Esophagus muscularis mucosa (tissue), 4 donors: ENCODE measurements around the gene FXYD2. TPM values are rescaled to one million over a fixed set of nuclear protein-coding genes. Genes with fewer than 3 reads are reported as not detected.

Experiments
- DNase-seq: peaks from one replicate; pipeline ENCODE4 v3.0.0-alpha.2; 2017; ENCODE audit errors: extremely low spot score
- H3K27ac ChIP-seq, 4 donors: fragments of 200-600 bp; sonication (generic); replicated peaks in 1 of 4; 1 replicate in 3 of 4; 2 replicates in 1 of 4; pipeline ENCODE4 v1.5.1; 2016 to 2019; ENCODE audit warnings: mild to moderate bottlenecking in 1 of 4
- H3K27me3 ChIP-seq, 4 donors: fragments of 200-600 bp; sonication (generic); one replicate each; pipeline versions ENCODE4 v1.5.1 to v1.6.0; 2016 to 2019
- H3K36me3 ChIP-seq, 4 donors: fragments of 200-600 bp; sonication (generic); one replicate each; pipeline ENCODE4 v1.5.1; 2016 to 2019
- H3K4me1 ChIP-seq, 4 donors: fragments of 200-600 bp; sonication (generic); one replicate each; pipeline ENCODE4 v1.5.1; 2016 to 2019
- H3K4me3 ChIP-seq, 4 donors: fragments of 200-600 bp; sonication (generic); 1 replicate in 2 of 4; 2 replicates in 2 of 4; pipeline ENCODE4 v1.5.1; 2016 to 2019; ENCODE audit warnings: mild to moderate bottlenecking in 4 of 4, moderate library complexity in 1 of 4
- H3K9me3 ChIP-seq, 4 donors: fragments of 200-600 bp; sonication (generic); 1 replicate in 3 of 4; 2 replicates in 1 of 4; pipeline ENCODE4 v1.5.1; 2016 to 2019
- EP300 ChIP-seq: sonication (generic); formaldehyde crosslinking; IDR thresholded peaks from one replicate; pipeline ENCODE4 v1.6.1; 2017; ENCODE audit warnings: antibody characterized with exemption
- POLR2A ChIP-seq: fragments of 450-650 bp; IDR thresholded peaks from one replicate; pipeline ENCODE4 v1.6.1; 2017; ENCODE audit warnings: antibody characterized with exemption, moderate library complexity, mild to moderate bottlenecking, low read depth
- POLR2AphosphoS5 ChIP-seq, 2 donors: sonication (generic); formaldehyde crosslinking; IDR thresholded peaks; one replicate each; pipeline ENCODE4 v1.6.1; 2017; ENCODE audit warnings: antibody characterized with exemption in 2 of 2
- WGBS: methylation state at CpG from one replicate; pipeline ENCODE4 v1.1.5; 2018; 5-methylcytosine and 5-hydroxymethylcytosine counted together
- intact Hi-C: fragments of 100-400 bp; cut with DNase I; formaldehyde crosslinking; loops from one replicate; pipeline ENCODE4 v1.15.1; 2023
- total RNA-seq, 4 donors: library from RNA; depleted of rRNA; stranded (reverse); fragments of >200 nt; gene quantifications; one replicate each; pipeline versions ENCODE4 v1.1.0 to v1.2.1, GENCODE V29; 2016
- TF ChIP-seq, protein P1 (sequence below), 3 experiments: fragments of 200-600 bp in 2 of 3; fragments of 450-650 bp in 1 of 3; sonication (generic) in 2 of 3; IDR thresholded peaks; one replicate each; pipeline ENCODE4 v1.5.1; 2017 to 2019; ENCODE audit warnings: antibody characterized with exemption in 3 of 3, mild to moderate bottlenecking in 2 of 3, moderate library complexity in 1 of 3

The FXYD2 gene
- total RNA-seq, 4 donors from 2014 or later, result 0.52 to 5.8 (median 3.7) TPM

DNA sequence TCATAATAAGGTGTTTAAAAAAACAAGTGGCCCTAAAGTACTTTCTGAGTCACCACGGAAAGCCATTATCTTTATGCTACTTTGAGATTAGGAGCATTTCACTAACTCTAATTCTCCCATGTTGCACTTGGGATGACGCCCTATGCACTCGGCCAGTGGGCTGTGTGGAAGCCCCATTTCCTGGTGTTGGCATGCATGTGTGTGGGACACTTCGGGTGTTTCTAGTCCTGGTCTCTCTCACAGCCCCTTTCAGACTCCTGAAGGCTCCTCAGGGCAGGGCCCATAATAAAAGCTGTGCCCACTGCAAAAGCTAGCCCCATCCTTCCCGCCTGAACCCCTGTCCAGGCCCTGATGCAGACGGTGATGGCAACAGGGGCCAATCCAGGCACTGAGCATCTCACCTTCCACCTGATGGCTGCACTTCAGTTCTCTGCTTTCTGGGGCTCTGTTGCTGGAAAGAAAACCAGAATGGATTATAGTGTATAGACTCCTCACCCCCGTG is 14.9 kb upstream of the FXYD2 start:
- Histone ChIP-seq H3K4me1 (peaks cover 9 to 20% (median 14%) of the 10 kb centered on the region in 4 donors), H3K9me3 (no peaks in the 10 kb centered on the region), H3K36me3 (peaks cover 0 to 41% (median 31%) of the 10 kb centered on the region in 4 donors), H3K4me3 (no peak overlapping the region), H3K27ac (no peak overlapping the region), H3K27me3 (no peaks in the 10 kb centered on the region)
- no peak for DNase-seq
- intact Hi-C loops, result no loop called here
- no peak for TF ChIP-seq POLR2A
- WGBS, result 81% methylated on average over 6 of the region's 7 CpGs

DNA sequence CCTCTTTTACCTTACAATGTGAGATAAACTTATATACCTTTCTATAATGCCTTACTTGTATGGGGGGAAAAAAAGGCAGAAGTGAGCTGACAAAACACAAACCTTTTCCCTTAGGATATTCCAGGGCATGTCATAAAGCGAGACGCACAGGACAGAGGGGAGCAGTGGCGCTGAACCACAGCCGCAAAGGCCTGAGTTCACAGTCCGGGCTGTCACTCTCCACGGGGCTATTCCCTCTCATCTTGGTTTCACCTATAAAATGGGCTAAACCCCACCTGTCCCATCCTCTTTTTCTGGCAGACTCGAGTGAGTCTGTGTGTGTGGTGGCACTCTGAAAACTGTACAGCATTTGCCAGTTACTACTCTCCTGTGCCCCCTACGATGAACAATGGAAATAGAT is 14.4 kb upstream of the FXYD2 start:
- Histone ChIP-seq H3K4me3 (no peak overlapping the region), H3K27ac (no peak overlapping the region), H3K36me3 (peaks cover 0 to 41% (median 31%) of the 10 kb centered on the region in 4 donors), H3K27me3 (no peaks in the 10 kb centered on the region), H3K9me3 (no peaks in the 10 kb centered on the region), H3K4me1 (peaks cover 7 to 15% (median 12%) of the 10 kb centered on the region in 4 donors)
- DNase-seq, result no peak
- intact Hi-C loops, result no loop called here
- WGBS, result 84% methylated on average over 8 of the region's 8 CpGs
- no peak for TF ChIP-seq POLR2AphosphoS5 (IDR thresholded peaks at IDR 0.05)
- no peak for TF ChIP-seq EP300
- TF ChIP-seq, protein P1, sequence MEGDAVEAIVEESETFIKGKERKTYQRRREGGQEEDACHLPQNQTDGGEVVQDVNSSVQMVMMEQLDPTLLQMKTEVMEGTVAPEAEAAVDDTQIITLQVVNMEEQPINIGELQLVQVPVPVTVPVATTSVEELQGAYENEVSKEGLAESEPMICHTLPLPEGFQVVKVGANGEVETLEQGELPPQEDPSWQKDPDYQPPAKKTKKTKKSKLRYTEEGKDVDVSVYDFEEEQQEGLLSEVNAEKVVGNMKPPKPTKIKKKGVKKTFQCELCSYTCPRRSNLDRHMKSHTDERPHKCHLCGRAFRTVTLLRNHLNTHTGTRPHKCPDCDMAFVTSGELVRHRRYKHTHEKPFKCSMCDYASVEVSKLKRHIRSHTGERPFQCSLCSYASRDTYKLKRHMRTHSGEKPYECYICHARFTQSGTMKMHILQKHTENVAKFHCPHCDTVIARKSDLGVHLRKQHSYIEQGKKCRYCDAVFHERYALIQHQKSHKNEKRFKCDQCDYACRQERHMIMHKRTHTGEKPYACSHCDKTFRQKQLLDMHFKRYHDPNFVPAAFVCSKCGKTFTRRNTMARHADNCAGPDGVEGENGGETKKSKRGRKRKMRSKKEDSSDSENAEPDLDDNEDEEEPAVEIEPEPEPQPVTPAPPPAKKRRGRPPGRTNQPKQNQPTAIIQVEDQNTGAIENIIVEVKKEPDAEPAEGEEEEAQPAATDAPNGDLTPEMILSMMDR (IDR thresholded peaks at IDR 0.05), result no peak
- TF ChIP-seq POLR2A, result no peak

DNA sequence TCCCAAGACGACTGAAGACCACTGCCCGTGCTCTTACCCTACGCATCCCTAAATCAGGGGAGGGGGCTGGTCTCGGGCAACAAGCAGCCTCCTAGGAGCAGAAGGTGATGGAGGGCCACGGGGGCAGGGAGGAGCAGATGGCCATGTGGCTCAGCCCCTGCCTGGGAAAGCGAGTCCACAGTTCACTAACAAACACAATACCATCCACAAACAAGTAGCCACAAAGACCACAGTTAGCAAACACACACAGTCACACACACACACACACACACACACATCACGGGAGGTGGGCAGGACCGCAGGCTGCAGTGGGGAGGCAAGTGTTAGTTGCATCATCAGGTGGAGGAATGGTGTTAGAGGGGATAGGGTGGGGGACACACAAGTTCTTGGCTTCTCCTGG is 13.2 kb upstream of the FXYD2 start:
- intact Hi-C loops, result no loop called here
- Histone ChIP-seq H3K27me3 (peaks cover 0 to 6% (median 0%) of the 10 kb centered on the region in 4 donors), H3K9me3 (no peaks in the 10 kb centered on the region), H3K36me3 (peaks cover 0 to 41% (median 31%) of the 10 kb centered on the region in 4 donors), H3K27ac (no peak overlapping the region), H3K4me3 (no peak overlapping the region), H3K4me1 (peaks cover 0 to 17% (median 10%) of the 10 kb centered on the region in 4 donors)
- TF ChIP-seq POLR2AphosphoS5 (IDR thresholded peaks at IDR 0.05) (no peak), EP300 (no peak), POLR2A (no peak)
- TF ChIP-seq, protein P1 (IDR thresholded peaks at IDR 0.05), result no peak
- no peak for DNase-seq
- 70% methylated on average over 8 of the region's 8 CpGs for WGBS

DNA sequence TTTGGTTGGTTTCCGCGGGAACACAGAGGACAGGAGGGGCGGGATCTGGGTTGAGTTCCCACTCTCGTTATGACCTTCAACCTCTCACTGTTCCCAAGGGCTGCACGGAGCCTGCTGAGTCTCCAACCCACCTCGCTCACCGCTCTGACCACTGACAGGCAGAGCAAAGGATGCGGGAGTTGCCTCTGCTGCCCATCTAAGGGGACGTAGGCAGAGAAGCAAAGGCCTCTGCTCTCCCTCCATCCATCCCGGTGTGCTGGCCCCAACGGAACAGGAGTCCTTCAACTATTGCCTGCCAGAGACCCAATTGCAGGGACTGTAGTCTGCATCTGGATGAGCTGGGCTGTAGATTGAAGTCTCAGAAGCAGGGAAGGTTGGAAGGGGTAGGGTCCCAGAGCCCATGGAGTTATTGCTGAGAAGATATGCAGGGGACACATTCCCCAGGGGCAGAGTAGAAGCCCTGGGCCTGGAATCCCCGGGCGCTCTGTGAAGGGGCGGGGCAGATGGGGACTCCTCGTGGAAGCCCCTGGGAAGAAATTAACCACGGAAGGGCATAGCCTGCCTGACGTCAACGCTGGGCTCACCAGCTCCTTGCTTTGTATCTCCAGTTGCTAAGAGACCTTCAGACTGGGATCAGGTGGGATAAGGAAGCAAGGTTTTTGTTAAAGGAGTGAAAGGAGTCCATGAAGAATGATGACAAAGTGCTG is 12.7 kb upstream of the FXYD2 start:
- 73% methylated on average over 14 of the region's 18 CpGs for WGBS
- no peak for DNase-seq

More for the DNA sequence above, 12.7 kb upstream of the FXYD2 start:
- H3K9me3 ChIP-seq, result no peaks in the 10 kb centered on the region
- intact Hi-C loops, result no loop called here
- H3K4me3 ChIP-seq, result peak overlapping the region in 2 of 4 donors; percentile 2 to 20
- TF ChIP-seq, protein P1 (IDR thresholded peaks at IDR 0.05), result no peak
- TF ChIP-seq POLR2A (no peak), EP300 (no peak), POLR2AphosphoS5 (IDR thresholded peaks at IDR 0.05) (no peak)
- H3K27ac ChIP-seq, result no peak overlapping the region
- H3K27me3 ChIP-seq, result peaks cover 0 to 10% (median 0%) of the 10 kb centered on the region in 4 donors
- H3K36me3 ChIP-seq, result peaks cover 0 to 41% (median 31%) of the 10 kb centered on the region in 4 donors
- H3K4me1 ChIP-seq, result peaks cover 0 to 11% (median 8%) of the 10 kb centered on the region in 4 donors
